SK-N-MC (cell line): ENCODE results near the gene RANBP17.

Experiments
- EZH2 ChIP-seq: fragments of 200-600 bp; sonication (generic); IDR thresholded peaks from one replicate; pipeline ENCODE4 v1.6.1; 2017; ENCODE audit warnings: antibody characterized with exemption
- POLR2AphosphoS5 ChIP-seq: IDR thresholded peaks from 2 replicates; pipeline ENCODE4 v1.6.1; 2012; ENCODE audit warnings: mild to moderate bottlenecking, low read depth, low read length, borderline replicate concordance

GRCh38 chr5:171127314-171127713 is 265.5 kb downstream of the RANBP17 start:
- TF ChIP-seq POLR2AphosphoS5, result no peak
- TF ChIP-seq EZH2, result no peak
